ENCODE results near the gene ZFHX3. TPM values are rescaled to one million over a fixed set of nuclear protein-coding genes. Genes with fewer than 3 reads are reported as not detected.

ZFHX3 gene
- total and polyA plus RNA-seq, 3 donors from 2014 or later = 3.3 to 19.9 (median 15.7) TPM

DNA sequence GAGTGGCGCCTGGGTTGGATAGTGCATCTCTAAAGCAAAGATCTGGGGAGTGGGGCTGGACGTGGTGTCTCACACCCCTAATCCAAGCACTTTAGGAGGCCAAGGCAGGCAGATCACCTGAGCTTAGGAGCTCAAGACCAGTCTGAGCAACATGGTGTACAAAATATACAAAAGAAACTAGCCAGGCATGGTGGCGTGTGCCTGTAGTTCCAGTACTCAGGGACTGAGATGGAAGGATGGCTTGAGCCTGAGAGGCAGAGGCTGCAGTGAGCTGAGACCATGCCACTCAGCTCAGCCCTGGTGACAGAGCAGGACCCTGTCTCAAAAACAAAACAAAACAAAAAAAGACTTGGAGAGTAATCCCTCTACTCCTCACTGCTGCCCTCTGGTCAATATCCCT is 96.0 kb downstream of the ZFHX3 start:
- Histone ChIP-seq H3K27me3 (no peaks in the 10 kb centered on the region), H3K4me1 (no peaks in the 10 kb centered on the region), H3K4me3 (no peak overlapping the region), H3K9me3 (no peaks in the 10 kb centered on the region), H3K27ac (no peak overlapping the region), H3K36me3 (ENCODE audit: low read depth, missing control alignments) (no peaks in the 10 kb centered on the region)
- intact Hi-C loops (cut with DNase I; ENCODE audit: low total_unique reads) = no loop called here
- WGBS, 2 donors = 92 to 99% methylated on average over 3 of the region's 3 CpGs
- no peak for DNase-seq
- TF ChIP-seq POLR2A (IDR thresholded peaks at IDR 0.05) (no peak), CTCF (IDR thresholded peaks at IDR 0.05) (no peak)

DNA sequence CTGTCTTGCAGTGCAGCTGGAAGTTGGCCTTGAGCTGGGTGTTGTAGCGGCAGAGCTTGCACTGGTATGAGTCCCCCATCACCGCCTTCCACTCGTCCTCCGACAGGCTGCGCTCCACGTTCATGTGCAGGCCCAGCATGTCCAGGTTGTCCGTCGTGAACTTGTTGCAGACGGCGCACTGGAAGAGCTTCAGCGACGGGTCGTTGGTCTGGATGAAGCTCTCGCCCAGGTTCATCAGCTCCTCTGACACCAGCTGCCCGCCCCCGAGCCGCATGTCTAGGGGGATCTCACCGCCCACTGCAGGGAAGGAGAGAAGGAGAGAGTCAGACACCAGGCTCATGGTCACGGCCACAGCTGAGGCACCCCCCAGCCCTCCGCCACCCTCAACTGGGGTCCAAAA is 97.3 kb downstream of the ZFHX3 start:
- intact Hi-C loops (cut with DNase I; ENCODE audit: low total_unique reads) = no loop called here
- H3K9me3 ChIP-seq = no peaks in the 10 kb centered on the region
- 95 to 99% methylated on average over 18 to 20 of the region's 20 CpGs for WGBS, 2 donors
- no peak overlapping the region for H3K27ac ChIP-seq
- no peaks in the 10 kb centered on the region for H3K36me3 ChIP-seq (ENCODE audit: low read depth, missing control alignments)
- TF ChIP-seq CTCF (IDR thresholded peaks at IDR 0.05) (no peak), POLR2A (IDR thresholded peaks at IDR 0.05) (no peak)
- H3K4me1 ChIP-seq = no peaks in the 10 kb centered on the region
- no peak for DNase-seq
- H3K4me3 ChIP-seq = no peak overlapping the region
- no peaks in the 10 kb centered on the region for H3K27me3 ChIP-seq

DNA sequence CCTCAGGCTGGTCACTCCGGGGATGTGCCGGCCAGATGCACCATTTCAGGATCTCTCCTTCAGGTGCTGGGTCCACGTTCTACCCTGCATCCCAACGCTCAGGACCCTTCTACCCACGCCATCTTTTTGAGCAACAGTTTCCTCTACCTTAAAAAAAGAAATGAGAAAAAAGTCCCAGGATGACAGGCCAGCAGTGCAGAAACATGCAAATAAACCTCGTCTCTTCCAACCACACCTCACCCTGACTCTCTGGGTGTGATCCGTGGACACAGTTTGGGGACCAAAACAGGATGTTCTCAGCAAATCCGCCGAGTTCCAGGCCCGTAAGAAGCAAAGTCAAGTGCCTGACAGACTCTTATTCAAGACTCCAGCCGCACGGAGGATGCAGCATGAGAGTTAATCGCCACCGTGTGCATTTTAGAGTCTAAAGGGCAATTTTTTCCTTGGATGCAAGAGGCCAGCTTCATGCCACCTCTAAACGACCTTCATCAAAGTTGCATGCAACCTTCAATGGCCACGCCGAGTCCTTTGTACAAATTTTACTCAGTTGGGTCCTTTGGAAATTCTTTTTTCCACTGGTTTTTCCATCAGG is 99.6 kb downstream of the ZFHX3 start:
- Histone ChIP-seq H3K36me3 (ENCODE audit: low read depth, missing control alignments) (no peaks in the 10 kb centered on the region), H3K27ac (no peak overlapping the region), H3K9me3 (no peaks in the 10 kb centered on the region), H3K27me3 (no peaks in the 10 kb centered on the region), H3K4me1 (no peaks in the 10 kb centered on the region), H3K4me3 (no peak overlapping the region)
- intact Hi-C loops (cut with DNase I; ENCODE audit: low total_unique reads) = no loop called here
- WGBS, 2 donors = 91 to 93% methylated on average over 17 of the region's 17 CpGs
- TF ChIP-seq CTCF (IDR thresholded peaks at IDR 0.05) = no peak
- TF ChIP-seq POLR2A (IDR thresholded peaks at IDR 0.05) = no peak
- no peak for DNase-seq

- Histone ChIP-seq H3K36me3 (ENCODE audit: low read depth, missing control alignments) (no peaks in the 10 kb centered on the region), H3K27me3 (no peaks in the 10 kb centered on the region), H3K9me3 (no peaks in the 10 kb centered on the region), H3K27ac (no peak overlapping the region), H3K4me1 (no peaks in the 10 kb centered on the region), H3K4me3 (no peak overlapping the region)
- intact Hi-C loops (cut with DNase I; ENCODE audit: low total_unique reads) = no loop called here
- 86 to 87% methylated on average over 21 to 26 of the region's 26 CpGs for WGBS, 2 donors
- DNase-seq = no peak
- TF ChIP-seq CTCF (IDR thresholded peaks at IDR 0.05) (no peak), POLR2A (IDR thresholded peaks at IDR 0.05) (no peak)
Measured at GRCh38 chr16:72947379-72948237, 100.3 kb downstream of the ZFHX3 start.

Data from testis (tissue), 3 donors.